ENCODE measurements around the gene MOB3B. TPM values are rescaled to one million over a fixed set of nuclear protein-coding genes. Genes with fewer than 3 reads are reported as not detected.

The MOB3B gene
- total RNA-seq, 2 donors from 2014 or later = 4.3 to 6.0 TPM

DNA sequence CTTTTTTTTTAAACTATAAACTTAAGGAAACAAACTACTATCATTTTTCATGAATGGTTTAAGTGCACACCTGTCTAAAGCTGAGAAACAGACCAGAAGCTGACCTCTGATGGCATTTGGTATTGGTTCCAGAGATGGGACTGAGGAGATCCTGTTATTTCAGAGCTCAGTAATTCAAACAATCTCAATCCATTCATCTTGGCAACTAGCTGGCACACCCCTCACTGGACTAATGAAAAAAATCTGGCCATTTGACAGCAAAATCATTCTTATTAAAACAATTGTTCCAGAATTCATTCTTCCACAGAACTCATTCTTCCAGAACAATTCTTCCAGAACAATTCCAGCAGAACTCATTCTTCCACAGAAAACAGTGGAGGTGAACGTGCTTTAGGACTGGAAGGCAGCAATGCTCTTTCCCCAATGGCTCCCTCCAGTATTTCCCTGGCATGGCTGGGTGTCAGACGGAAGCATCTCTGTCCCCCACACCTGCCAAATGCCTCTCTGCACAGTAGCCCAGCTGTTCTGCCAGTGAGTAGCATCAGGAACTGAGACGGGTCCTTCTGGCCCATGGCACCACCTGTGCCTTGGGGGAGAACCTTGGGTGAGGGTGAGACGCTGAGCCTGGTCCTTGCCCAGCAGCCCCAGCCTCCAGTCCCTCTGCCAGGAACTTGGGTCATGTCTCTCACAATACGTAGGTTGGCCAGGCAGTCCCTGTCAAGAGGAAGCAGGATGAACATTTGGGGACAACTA, 145.2 kb downstream of the MOB3B start:
- TF ChIP-seq, protein P1, sequence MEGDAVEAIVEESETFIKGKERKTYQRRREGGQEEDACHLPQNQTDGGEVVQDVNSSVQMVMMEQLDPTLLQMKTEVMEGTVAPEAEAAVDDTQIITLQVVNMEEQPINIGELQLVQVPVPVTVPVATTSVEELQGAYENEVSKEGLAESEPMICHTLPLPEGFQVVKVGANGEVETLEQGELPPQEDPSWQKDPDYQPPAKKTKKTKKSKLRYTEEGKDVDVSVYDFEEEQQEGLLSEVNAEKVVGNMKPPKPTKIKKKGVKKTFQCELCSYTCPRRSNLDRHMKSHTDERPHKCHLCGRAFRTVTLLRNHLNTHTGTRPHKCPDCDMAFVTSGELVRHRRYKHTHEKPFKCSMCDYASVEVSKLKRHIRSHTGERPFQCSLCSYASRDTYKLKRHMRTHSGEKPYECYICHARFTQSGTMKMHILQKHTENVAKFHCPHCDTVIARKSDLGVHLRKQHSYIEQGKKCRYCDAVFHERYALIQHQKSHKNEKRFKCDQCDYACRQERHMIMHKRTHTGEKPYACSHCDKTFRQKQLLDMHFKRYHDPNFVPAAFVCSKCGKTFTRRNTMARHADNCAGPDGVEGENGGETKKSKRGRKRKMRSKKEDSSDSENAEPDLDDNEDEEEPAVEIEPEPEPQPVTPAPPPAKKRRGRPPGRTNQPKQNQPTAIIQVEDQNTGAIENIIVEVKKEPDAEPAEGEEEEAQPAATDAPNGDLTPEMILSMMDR (IDR thresholded peaks at IDR 0.05) = no peak
- no peak for TF ChIP-seq POLR2A (IDR thresholded peaks at IDR 0.05)
- Histone ChIP-seq H3K27ac (peak overlapping the region in 3 of 4 donors; percentile 20 to 62 (median 54)), H3K4me1 (peaks cover 86% of the 10 kb centered on the region), H3K9me3 (no peaks in the 10 kb centered on the region), H3K36me3 (replicated peaks in 1 of 2; ENCODE audit: insufficient read depth in 1 of 2, low read depth in 2 of 2) (no peaks in the 10 kb centered on the region), H3K27me3 (no peaks in the 10 kb centered on the region), H3K4me3 (no peak overlapping the region)
- intact Hi-C loops (cut with DNase I) = no loop called here
- no peak for DNase-seq
- 50 to 83% methylated on average over 4 to 5 of the region's 5 CpGs for WGBS, 2 donors
- no peak for ATAC-seq

DNA sequence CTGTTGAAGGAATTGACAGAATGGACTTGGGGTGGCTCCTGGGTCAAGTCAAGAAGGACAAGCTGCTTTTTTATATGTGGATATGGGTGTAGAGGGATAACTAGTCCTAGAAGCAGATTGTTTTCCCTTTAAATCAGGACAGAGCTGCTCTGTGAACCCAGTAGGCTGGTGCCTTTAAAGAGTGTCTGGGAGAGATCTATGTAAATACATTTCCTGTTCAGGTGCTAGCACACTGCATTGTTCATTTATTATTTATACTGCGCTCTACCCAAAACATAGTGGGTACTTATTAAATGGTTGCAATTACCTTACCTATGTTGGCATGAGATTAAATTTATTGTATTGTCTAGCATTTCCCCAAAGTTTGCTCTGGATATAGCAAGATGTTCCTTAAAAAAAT, 146.1 kb downstream of the MOB3B start:
- Histone ChIP-seq H3K36me3 (replicated peaks in 1 of 2; ENCODE audit: insufficient read depth in 1 of 2, low read depth in 2 of 2) (no peaks in the 10 kb centered on the region), H3K4me3 (no peak overlapping the region), H3K9me3 (no peaks in the 10 kb centered on the region), H3K4me1 (peaks cover 95% of the 10 kb centered on the region), H3K27ac (peak overlapping the region in 3 of 4 donors; percentile 0 to 62 (median 32)), H3K27me3 (no peaks in the 10 kb centered on the region)
- intact Hi-C loops (cut with DNase I) = no loop called here
- no peak for TF ChIP-seq POLR2A (IDR thresholded peaks at IDR 0.05)
- TF ChIP-seq, protein P1 (IDR thresholded peaks at IDR 0.05) = no peak
- DNase-seq = no peak
- WGBS, 2 donors = 86 to 95% methylated on average over 1 of the region's 1 CpG
- ATAC-seq = no peak

DNA sequence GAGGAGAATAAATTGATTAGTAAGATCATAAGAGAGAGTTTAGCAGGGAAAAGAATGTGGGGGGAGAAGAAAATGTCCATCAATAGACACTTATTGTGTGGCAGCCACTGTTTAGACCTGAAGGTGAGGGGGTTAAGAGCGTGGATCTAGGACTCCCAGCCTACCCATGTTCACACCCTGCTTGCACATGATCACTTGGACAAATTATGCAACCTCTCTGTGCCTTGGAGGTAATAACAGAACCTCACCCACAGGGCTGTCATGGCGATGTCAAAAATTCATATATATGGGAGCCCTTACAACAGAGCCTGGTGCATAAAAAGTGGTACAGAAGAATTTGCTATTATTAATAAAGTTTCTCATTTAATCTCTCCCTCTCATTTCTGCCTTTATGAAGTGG, 146.6 kb downstream of the MOB3B start:
- Histone ChIP-seq H3K27ac (peak overlapping the region in 3 of 4 donors; percentile 0 to 62 (median 32)), H3K36me3 (replicated peaks in 1 of 2; ENCODE audit: insufficient read depth in 1 of 2, low read depth in 2 of 2) (no peaks in the 10 kb centered on the region), H3K27me3 (no peaks in the 10 kb centered on the region), H3K4me1 (peaks cover 99% of the 10 kb centered on the region), H3K9me3 (no peaks in the 10 kb centered on the region), H3K4me3 (no peak overlapping the region)
- TF ChIP-seq, protein P1 (IDR thresholded peaks at IDR 0.05) = no peak
- no peak for TF ChIP-seq POLR2A (IDR thresholded peaks at IDR 0.05)
- DNase-seq = no peak
- no peak for ATAC-seq
- WGBS, 2 donors = 84 to 90% methylated on average over 2 of the region's 2 CpGs
- intact Hi-C loops (cut with DNase I) = no loop called here

DNA sequence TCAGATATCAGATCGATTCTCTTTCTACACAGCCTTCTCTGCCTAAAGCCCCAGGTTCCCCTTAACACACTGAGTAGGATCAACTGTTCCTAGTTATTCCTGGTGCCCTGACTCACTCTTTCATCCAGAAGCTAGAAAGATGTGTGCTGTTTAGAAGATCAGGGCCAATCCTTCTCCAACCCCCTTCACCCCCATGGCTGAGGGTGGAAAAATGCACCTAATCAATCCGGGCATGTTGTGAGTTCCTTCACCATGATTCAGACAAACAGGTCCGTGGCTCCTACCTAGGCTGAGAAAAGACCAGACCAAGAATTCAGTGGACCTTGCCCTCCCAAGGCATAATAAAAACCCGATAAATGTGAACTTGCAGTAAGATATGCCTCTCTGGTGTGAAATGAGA, 147.3 kb downstream of the MOB3B start:
- H3K36me3 ChIP-seq (replicated peaks in 1 of 2; ENCODE audit: insufficient read depth in 1 of 2, low read depth in 2 of 2) = no peaks in the 10 kb centered on the region
- peak overlapping the region; percentile 25 to 77 (median 50) for H3K27ac ChIP-seq
- TF ChIP-seq, protein P1 (IDR thresholded peaks at IDR 0.05) = no peak
- TF ChIP-seq POLR2A (IDR thresholded peaks at IDR 0.05) = no peak
- WGBS, 2 donors = 18 to 20% methylated on average over 4 of the region's 4 CpGs
- peaks cover 96% of the 10 kb centered on the region for H3K4me1 ChIP-seq
- intact Hi-C loops (cut with DNase I) = no loop called here
- DNase-seq = peak in 2 of 4 donors; percentile 11 to 36
- no peak overlapping the region for H3K4me3 ChIP-seq
- no peak for ATAC-seq
- H3K27me3 ChIP-seq = no peaks in the 10 kb centered on the region
- H3K9me3 ChIP-seq = no peaks in the 10 kb centered on the region
